GM19351 (cell line): ENCODE data around the gene PLCL1.
"Not testable (repeated sequence)": the region's sequence is repeated elsewhere in the genome, so short reads cannot be mapped to it uniquely, and the experiment has no call there.

Experiments used
- ATAC-seq: cut with Tn5 transposase; IDR thresholded peaks from one replicate; pipeline ENCODE4 v1.9.1; 2021; ENCODE audit warnings: mild to moderate bottlenecking, moderate library complexity; ENCODE audit not compliant: unreplicated experiment

The PLCL1 gene

GRCh38 chr2:197809064-197809463 is 4.7 kb downstream of the PLCL1 start:
- ATAC-seq = no peak

- ATAC-seq = no peak
Observed at GRCh38 chr2:197810016-197810415, 5.6 kb downstream of the PLCL1 start.

- ATAC-seq = no peak
Observed at GRCh38 chr2:197810491-197810890, 6.1 kb downstream of the PLCL1 start.

- peak; percentile 65 for ATAC-seq
Observed at GRCh38 chr2:197813093-197813787, 8.8 kb downstream of the PLCL1 start.

- ATAC-seq = no peak
Observed at GRCh38 chr2:197814526-197814925, 10.1 kb downstream of the PLCL1 start.

- ATAC-seq = no peak
Observed at GRCh38 chr2:197821550-197822289, 17.3 kb downstream of the PLCL1 start.

GRCh38 chr2:197822333-197822732 is 17.9 kb downstream of the PLCL1 start:
- ATAC-seq = no peak

GRCh38 chr2:197827618-197828017 is 23.2 kb downstream of the PLCL1 start:
- no peak for ATAC-seq

GRCh38 chr2:197828464-197829135 is 24.2 kb downstream of the PLCL1 start:
- ATAC-seq = no peak

- not testable (repeated sequence) for ATAC-seq
Observed at GRCh38 chr2:197834771-197835170, 30.4 kb downstream of the PLCL1 start.

GRCh38 chr2:197835293-197835692 is 30.9 kb downstream of the PLCL1 start:
- no peak for ATAC-seq

- peak; percentile 98 for ATAC-seq
Observed at GRCh38 chr2:197838036-197838435, 33.6 kb downstream of the PLCL1 start.

- ATAC-seq = no peak
Observed at GRCh38 chr2:197838579-197838978, 34.2 kb downstream of the PLCL1 start.

- no peak for ATAC-seq
Observed at GRCh38 chr2:197839327-197839726, 34.9 kb downstream of the PLCL1 start.

GRCh38 chr2:197839856-197840255 is 35.5 kb downstream of the PLCL1 start:
- no peak for ATAC-seq

- ATAC-seq = no peak
Observed at GRCh38 chr2:197846128-197846527, 41.7 kb downstream of the PLCL1 start.

- no peak for ATAC-seq
Observed at GRCh38 chr2:197846777-197847176, 42.4 kb downstream of the PLCL1 start.

GRCh38 chr2:197847651-197848401 is 43.4 kb downstream of the PLCL1 start:
- ATAC-seq = peak; percentile 56

GRCh38 chr2:197848602-197849001 is 44.2 kb downstream of the PLCL1 start:
- no peak for ATAC-seq

GRCh38 chr2:197850882-197851450 is 46.6 kb downstream of the PLCL1 start:
- ATAC-seq = no peak

- peak; percentile 58 for ATAC-seq
Observed at GRCh38 chr2:197851451-197851850, 47.1 kb downstream of the PLCL1 start.
